IgD-negative memory B cell (primary cell): ENCODE measurements around the gene HRH2. TPM values are rescaled to one million over a fixed set of nuclear protein-coding genes. Genes with fewer than 3 reads are reported as not detected.

Experiments used
- H3K27ac Mint-ChIP-seq, 3 donors: one replicate each; pipeline ENCODE4 v1.8.0; 2020 to 2022; ENCODE audit warnings: mild to moderate bottlenecking in 3 of 3, mixed read lengths in 3 of 3, moderate library complexity in 1 of 3
- H3K27me3 Mint-ChIP-seq: one replicate; pipeline ENCODE4 v1.8.0; 2021; ENCODE audit warnings: mixed read lengths
- H3K36me3 Mint-ChIP-seq: one replicate; pipeline ENCODE4 v1.8.0; 2020; ENCODE audit warnings: mild to moderate bottlenecking, mixed read lengths
- H3K4me1 Mint-ChIP-seq, 3 donors: one replicate each; pipeline ENCODE4 v1.8.0; 2020 to 2022; ENCODE audit warnings: mixed read lengths in 3 of 3, mild to moderate bottlenecking in 1 of 3
- H3K4me3 Mint-ChIP-seq, 4 donors: one replicate each; pipeline ENCODE4 v1.8.0; 2020 to 2022; ENCODE audit warnings: mild to moderate bottlenecking in 4 of 4, mixed read lengths in 4 of 4, moderate library complexity in 3 of 4
- H3K9me3 Mint-ChIP-seq, 3 donors: one replicate each; pipeline ENCODE4 v1.8.0; 2020 to 2021; ENCODE audit warnings: mixed read lengths in 3 of 3, mild to moderate bottlenecking in 1 of 3
- polyA plus RNA-seq: library from polyadenylated mRNA; unstranded; fragments of 300-500 nt; fragmentation: Illumina TruSeq; gene quantifications from one replicate; pipeline ENCODE4 v1.2.3, GENCODE V29; 2021

Gene HRH2
- polyA plus RNA-seq, 1 donor from 2014 or later = 0.49 TPM

DNA sequence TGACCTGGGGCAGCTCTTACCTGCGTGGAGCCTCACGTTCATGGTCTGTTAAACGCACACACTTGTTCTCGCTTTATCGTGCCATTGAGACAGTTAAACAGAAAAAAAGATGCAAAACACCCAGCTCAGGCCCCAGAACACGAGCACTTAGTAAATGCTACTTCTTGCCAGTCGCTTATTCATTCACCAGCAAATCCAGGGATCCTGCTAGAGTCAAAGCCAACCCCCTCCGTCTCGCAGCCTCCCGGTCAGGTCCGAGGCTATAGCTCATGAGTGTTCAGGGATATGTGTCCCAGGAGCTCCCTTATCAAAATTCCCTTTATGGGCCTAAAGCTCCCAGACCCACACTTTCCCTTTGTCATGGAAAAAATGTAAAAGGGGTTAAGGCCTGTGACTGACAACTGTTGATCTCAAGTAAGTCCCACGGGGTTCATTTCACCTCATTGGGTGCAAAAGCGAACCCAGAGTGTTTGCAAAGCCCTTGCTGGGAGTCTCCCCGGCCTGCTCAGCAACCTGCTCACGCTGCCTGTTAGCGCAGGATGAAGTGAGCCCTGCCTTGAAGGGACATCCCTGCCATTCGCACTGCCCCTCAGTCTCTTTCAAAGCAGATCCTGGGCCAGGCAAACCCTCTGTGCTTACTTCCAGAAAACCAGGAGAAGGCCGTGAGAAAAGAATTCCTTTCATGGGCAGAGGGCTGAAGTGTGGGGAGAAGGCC, 40.7 kb downstream of the HRH2 start:
- H3K27ac Mint-ChIP-seq = no peak overlapping the region
- peaks cover 0 to 5% (median 2%) of the 10 kb centered on the region in 3 donors for H3K9me3 Mint-ChIP-seq
- peaks cover 9% of the 10 kb centered on the region for H3K27me3 Mint-ChIP-seq
- no peak overlapping the region for H3K4me3 Mint-ChIP-seq
- peaks cover 0 to 4% (median 3%) of the 10 kb centered on the region in 3 donors for H3K4me1 Mint-ChIP-seq
- no peaks in the 10 kb centered on the region for H3K36me3 Mint-ChIP-seq

DNA sequence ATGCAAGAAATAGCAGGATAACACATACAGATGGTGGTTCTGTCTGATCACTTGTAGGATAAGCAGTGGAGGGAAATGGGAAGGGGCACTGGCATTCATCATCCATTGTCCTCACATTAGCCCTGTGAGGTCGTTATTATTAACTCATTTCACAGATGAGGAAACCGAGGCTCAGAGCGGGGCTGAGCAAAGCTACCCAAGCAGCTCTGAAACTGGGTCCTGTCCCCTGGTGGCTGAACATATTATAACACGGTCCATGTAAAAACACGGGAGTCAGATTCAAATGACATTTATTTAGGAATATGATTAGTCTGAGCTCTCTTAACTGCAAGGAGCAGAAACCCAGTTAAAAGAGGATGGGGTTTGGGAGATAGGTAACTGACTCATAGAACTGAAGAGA, 43.1 kb downstream of the HRH2 start:
- H3K4me1 Mint-ChIP-seq = peaks cover 0 to 4% (median 3%) of the 10 kb centered on the region in 3 donors
- peaks cover 4% of the 10 kb centered on the region for H3K27me3 Mint-ChIP-seq
- H3K36me3 Mint-ChIP-seq = no peaks in the 10 kb centered on the region
- no peak overlapping the region for H3K27ac Mint-ChIP-seq
- peaks cover 0 to 6% (median 4%) of the 10 kb centered on the region in 3 donors for H3K9me3 Mint-ChIP-seq
- H3K4me3 Mint-ChIP-seq = peak overlapping the region in 1 of 4 donors; percentile 39

DNA sequence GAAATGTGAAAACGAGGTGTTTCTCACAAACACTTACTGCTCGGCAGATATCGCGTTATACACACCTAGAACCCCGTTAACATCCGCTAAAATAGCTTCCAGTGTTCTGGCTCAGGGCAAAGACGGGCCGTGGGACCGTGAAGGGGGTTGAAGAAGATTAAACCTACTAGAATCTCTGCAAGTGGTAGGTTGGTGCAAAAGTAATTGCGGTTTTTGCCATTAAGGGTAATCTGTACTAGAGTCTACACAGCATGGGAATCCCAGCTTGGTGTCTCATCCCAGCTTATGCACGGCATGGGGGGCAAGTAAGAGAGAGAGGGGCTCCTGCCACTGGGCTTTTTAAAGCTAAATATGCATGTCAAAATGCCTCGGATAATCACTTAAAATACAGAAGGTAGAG, 43.9 kb downstream of the HRH2 start:
- H3K27ac Mint-ChIP-seq = no peak overlapping the region
- H3K4me1 Mint-ChIP-seq = peaks cover 0 to 2% (median 0%) of the 10 kb centered on the region in 3 donors
- no peaks in the 10 kb centered on the region for H3K36me3 Mint-ChIP-seq
- no peak overlapping the region for H3K4me3 Mint-ChIP-seq
- H3K27me3 Mint-ChIP-seq = peaks cover 4% of the 10 kb centered on the region
- peaks cover 0 to 6% (median 4%) of the 10 kb centered on the region in 3 donors for H3K9me3 Mint-ChIP-seq

DNA sequence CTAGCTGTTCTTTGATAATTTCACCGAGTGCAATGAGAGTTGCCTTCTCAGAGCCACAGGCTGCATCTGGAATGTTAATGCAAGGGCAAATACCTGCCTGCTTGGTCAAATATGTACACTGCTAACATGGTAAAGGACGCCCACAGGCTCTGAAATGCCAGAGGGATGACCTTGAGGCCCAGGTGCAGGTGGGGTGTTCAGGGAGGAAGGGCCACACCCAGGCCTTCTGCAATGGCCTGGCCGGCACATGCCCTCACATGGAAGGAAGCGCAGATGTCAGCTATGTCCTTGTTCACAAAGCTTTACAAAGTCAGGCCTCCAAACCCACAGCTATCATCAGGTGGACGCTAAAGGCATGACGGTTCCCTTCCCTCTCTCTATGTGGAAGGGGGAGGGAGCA, 48.6 kb downstream of the HRH2 start:
- Mint-ChIP-seq H3K4me1 (no peaks in the 10 kb centered on the region), H3K4me3 (no peak overlapping the region), H3K27ac (no peak overlapping the region), H3K9me3 (peaks cover 0 to 6% (median 6%) of the 10 kb centered on the region in 3 donors), H3K27me3 (peaks cover 14% of the 10 kb centered on the region), H3K36me3 (no peaks in the 10 kb centered on the region)

DNA sequence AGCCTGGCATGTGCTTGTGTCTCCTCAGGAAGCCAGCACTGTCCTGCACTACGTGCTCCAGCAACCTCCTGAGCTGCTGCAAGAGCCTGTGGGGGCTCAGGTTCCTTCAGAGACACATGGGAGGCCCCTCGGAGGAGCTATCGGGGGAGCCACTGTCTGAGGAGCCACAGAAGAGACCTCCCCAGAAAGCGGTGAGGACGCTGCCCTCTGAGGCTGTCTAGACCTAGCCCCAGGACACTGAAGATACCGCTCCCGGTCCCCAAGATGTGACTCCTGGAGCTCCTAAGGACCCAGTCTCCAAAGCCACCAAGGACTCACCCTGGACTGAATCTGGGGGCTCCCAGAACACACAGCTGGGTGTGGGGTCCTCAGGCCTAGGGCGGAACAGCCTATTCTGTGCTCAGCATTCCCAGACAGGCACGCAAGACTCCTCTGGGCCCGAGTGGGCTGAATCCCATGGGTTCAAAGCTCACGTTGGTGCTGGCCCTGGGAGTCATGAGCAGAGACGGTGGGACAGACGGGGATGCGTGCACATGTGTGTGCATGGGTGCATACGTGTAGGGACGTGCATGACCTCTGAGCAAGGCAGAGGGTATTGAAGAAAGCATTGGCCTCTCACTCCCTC, 50.0 kb downstream of the HRH2 start:
- H3K4me1 Mint-ChIP-seq = no peaks in the 10 kb centered on the region
- no peaks in the 10 kb centered on the region for H3K36me3 Mint-ChIP-seq
- peaks cover 11% of the 10 kb centered on the region for H3K27me3 Mint-ChIP-seq
- no peak overlapping the region for H3K27ac Mint-ChIP-seq
- H3K4me3 Mint-ChIP-seq = no peak overlapping the region
- peaks cover 0 to 6% (median 6%) of the 10 kb centered on the region in 3 donors for H3K9me3 Mint-ChIP-seq

DNA sequence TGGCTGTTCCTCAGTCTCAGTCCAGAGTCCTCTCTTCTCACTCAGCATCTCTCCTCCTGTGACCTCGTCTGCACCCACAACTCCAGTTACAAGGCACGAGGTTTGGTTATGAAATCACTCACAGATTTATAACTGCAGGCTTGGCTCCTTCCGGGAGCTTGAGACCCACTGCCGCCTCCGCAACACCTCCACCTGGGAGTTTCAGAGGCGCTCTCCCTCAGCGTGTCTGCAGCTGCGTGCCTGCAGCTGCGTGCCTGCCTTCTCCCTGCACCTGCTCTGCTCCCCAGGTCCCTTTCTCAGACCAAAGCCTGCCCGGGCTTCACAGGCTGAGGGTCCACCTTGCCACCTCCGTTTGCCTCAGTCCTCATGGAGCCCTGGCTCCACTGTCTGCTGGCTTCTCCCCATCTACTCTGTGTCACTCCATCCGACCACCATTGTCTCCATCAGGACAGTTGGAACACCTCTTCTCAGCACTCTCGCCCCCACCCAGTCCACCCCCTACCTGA, 51.5 kb downstream of the HRH2 start:
- Mint-ChIP-seq H3K36me3 (no peaks in the 10 kb centered on the region), H3K9me3 (peaks cover 0 to 5% (median 3%) of the 10 kb centered on the region in 3 donors), H3K27ac (peak overlapping the region in 1 of 3 donors; percentile 77), H3K4me3 (no peak overlapping the region), H3K4me1 (no peaks in the 10 kb centered on the region), H3K27me3 (peaks cover 11% of the 10 kb centered on the region)

DNA sequence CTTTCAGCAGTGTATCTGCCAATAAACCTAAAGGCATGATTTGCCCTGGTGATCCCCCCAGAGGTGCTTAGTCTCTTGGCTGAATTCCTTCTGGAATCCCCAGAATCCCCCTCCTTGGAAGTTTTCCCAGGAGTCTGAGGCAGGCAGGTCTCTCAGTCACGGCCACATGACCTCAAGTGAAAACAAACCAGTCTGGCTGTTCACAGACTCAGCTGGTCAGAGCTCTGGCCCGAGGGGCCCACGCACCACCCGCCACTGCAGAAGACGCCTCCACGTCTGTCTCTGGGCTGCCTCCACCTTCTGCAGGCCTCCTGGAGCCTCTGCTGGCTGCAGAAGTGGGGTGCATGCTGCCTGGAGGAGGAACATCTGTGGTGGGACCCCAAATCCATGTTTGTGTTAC, 52.5 kb downstream of the HRH2 start:
- H3K27ac Mint-ChIP-seq = no peak overlapping the region
- no peak overlapping the region for H3K4me3 Mint-ChIP-seq
- H3K27me3 Mint-ChIP-seq = peaks cover 11% of the 10 kb centered on the region
- no peaks in the 10 kb centered on the region for H3K36me3 Mint-ChIP-seq
- H3K9me3 Mint-ChIP-seq = peaks cover 0 to 6% (median 1%) of the 10 kb centered on the region in 3 donors
- H3K4me1 Mint-ChIP-seq = no peaks in the 10 kb centered on the region

DNA sequence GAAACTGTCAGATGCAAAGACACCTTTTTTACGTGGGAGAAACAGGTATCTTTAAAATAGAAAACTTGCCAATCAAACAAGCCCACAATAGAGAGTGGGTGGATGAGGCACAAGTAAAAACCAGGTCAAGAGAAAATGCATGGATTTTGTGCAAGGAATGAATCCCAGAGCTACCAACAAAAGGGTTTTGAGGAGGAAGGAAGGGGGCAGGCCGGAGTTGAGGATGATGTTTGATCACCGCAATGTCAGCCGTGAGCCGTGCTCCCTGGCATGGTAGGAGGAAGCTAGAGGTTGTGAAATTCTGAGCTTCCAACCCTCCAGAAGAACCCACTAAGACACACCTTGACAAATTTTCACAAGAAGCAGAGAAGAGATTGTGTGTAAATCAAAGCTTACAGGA, 53.2 kb downstream of the HRH2 start:
- Mint-ChIP-seq H3K4me3 (no peak overlapping the region), H3K9me3 (peaks cover 0 to 6% (median 2%) of the 10 kb centered on the region in 3 donors)

DNA sequence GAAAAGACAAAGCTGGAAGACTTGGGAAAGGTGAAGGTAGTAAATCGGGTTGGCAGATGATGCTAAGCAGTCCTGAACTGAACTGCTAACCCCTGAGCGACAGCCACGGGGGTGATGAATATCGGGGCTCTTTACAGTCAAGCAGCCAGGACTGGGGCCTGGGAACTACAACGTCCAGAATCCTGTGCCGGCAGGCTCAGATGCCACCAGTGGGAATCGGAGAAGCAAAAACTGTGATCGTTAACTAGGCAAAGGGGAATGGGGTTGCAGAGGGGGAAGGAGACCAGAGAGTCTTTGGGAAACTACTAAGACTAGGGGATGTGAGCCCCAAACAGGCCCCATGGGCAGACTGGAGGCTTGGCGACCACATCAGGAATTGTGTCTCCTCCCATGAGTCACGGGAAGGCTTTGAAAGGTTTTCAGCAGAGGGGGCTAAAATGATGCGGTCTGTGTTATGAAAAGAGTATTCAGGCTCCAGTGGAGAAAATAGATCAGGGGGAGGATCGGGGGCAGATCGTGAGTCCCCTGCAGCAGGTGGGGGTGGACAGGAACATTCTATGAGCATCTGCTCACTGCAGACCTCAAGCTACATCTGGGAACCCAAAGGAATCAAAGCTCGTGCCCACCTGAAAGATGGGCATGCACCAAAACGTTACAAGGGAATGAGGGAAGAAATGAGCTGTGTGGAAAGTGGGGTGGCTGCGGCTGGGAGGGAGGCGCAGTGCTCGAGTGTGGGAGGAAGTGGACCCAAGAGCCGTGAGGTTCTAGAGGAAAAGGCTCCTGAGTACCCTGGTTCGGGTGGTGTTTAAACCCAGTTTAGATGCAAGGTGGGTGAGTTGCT, 53.8 kb downstream of the HRH2 start:
- Mint-ChIP-seq H3K9me3 (peaks cover 3 to 12% (median 7%) of the 10 kb centered on the region in 3 donors), H3K36me3 (no peaks in the 10 kb centered on the region), H3K27me3 (peaks cover 13% of the 10 kb centered on the region), H3K4me1 (no peaks in the 10 kb centered on the region), H3K27ac (no peak overlapping the region), H3K4me3 (no peak overlapping the region)

More for the DNA sequence above, 53.2 kb downstream of the HRH2 start:
- Mint-ChIP-seq H3K36me3 (no peaks in the 10 kb centered on the region), H3K4me1 (no peaks in the 10 kb centered on the region), H3K27ac (no peak overlapping the region), H3K27me3 (peaks cover 13% of the 10 kb centered on the region)

DNA sequence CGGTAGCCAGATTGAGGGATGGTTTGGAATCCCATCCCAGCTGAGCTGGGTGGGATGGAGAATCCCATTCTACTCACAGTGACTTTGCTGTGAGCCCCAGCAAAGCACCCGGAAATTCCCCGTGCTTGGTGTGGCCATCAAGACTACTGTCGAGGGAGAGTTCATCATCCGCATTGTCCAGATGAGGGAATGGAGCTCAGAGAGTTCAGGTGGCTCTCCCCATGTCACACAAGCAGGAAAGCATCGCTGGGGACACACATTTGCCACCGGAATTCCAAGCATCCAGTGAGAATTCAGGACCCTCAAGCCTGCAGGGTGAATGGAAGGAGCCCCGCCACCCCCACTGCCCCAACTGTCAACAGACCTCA, 54.4 kb downstream of the HRH2 start:
- Mint-ChIP-seq H3K36me3 (no peaks in the 10 kb centered on the region), H3K9me3 (peaks cover 4 to 18% (median 13%) of the 10 kb centered on the region in 3 donors), H3K27me3 (peaks cover 13% of the 10 kb centered on the region), H3K27ac (no peak overlapping the region), H3K4me3 (no peak overlapping the region), H3K4me1 (no peaks in the 10 kb centered on the region)

DNA sequence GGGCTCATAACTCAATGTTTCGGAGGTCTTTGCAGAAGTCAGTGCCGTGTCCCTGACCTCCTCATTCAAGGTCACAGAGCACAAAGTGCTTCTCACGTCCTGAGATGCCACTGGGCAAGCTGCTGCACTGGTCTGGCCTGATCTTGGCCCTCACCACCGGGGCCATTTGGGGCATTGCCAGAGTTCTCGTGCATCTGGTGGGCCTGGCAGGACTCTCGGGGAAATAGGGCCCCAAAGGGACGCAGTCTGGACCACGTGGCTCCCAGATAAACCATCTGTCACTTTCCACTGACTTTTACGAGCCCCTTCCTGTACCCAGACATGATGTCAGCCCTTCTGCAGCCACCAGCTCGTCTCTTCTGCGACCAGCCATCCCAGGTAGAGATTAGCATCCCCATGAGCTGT, 54.8 kb downstream of the HRH2 start:
- H3K36me3 Mint-ChIP-seq = no peaks in the 10 kb centered on the region

DNA sequence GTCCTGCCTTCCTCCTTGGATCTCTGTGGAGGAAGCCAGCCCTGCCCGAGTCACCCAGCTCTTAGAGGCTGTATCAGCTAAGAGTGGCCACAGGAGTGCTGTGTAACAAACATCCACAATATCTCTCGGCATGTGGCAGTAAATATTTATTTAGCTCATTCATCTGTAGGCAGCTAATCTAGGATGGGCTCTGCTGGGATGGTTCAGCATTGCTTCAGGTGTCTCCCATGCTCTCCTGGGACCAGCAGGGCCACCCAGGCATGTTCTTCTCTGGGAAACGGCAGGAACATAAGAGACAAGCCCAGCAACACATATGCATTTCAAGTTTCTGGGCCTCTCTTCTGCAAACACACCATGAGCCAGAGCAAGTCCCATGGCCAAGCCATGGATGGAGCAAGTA, 56.1 kb downstream of the HRH2 start:
- H3K4me3 Mint-ChIP-seq = no peak overlapping the region
- no peak overlapping the region for H3K27ac Mint-ChIP-seq
- H3K36me3 Mint-ChIP-seq = no peaks in the 10 kb centered on the region
- no peaks in the 10 kb centered on the region for H3K4me1 Mint-ChIP-seq
- H3K27me3 Mint-ChIP-seq = peaks cover 10% of the 10 kb centered on the region
- peaks cover 4 to 22% (median 13%) of the 10 kb centered on the region in 3 donors for H3K9me3 Mint-ChIP-seq

More for the DNA sequence above, 54.8 kb downstream of the HRH2 start:
- Mint-ChIP-seq H3K27ac (no peak overlapping the region), H3K4me1 (no peaks in the 10 kb centered on the region), H3K4me3 (no peak overlapping the region), H3K27me3 (peaks cover 13% of the 10 kb centered on the region), H3K9me3 (peaks cover 4 to 19% (median 13%) of the 10 kb centered on the region in 3 donors)

DNA sequence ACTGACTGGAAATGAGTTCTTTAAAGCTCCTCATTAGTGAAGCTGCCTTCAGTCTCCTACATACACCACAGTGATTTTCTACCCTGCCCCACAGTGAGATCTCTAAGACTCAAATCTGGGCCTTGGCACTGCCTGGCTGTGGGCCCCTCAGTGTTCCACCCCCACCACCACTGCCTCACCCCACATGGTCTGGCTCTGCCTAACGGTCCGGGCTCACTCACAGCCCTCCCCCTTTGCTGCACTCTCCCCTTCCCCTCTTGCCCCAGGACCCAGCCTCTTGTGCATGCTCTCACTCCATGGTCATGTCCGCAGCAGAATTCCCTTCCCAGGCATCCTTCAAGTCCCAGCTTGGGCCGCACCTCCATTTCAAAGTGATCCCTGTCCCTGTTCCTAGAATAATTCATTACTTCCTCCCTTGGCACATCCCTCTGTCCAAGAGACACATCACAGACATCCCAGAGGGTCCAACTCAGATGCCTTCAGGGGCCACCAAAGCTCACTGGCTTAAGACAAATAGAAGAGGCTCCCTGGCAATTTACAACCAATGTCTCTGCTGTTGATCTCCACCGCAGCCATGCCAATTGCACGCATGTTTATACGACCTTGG, 56.7 kb downstream of the HRH2 start:
- peaks cover 9% of the 10 kb centered on the region for H3K27me3 Mint-ChIP-seq
- no peaks in the 10 kb centered on the region for H3K4me1 Mint-ChIP-seq
- no peak overlapping the region for H3K4me3 Mint-ChIP-seq
- no peak overlapping the region for H3K27ac Mint-ChIP-seq
- no peaks in the 10 kb centered on the region for H3K36me3 Mint-ChIP-seq
- peaks cover 4 to 22% (median 12%) of the 10 kb centered on the region in 3 donors for H3K9me3 Mint-ChIP-seq

DNA sequence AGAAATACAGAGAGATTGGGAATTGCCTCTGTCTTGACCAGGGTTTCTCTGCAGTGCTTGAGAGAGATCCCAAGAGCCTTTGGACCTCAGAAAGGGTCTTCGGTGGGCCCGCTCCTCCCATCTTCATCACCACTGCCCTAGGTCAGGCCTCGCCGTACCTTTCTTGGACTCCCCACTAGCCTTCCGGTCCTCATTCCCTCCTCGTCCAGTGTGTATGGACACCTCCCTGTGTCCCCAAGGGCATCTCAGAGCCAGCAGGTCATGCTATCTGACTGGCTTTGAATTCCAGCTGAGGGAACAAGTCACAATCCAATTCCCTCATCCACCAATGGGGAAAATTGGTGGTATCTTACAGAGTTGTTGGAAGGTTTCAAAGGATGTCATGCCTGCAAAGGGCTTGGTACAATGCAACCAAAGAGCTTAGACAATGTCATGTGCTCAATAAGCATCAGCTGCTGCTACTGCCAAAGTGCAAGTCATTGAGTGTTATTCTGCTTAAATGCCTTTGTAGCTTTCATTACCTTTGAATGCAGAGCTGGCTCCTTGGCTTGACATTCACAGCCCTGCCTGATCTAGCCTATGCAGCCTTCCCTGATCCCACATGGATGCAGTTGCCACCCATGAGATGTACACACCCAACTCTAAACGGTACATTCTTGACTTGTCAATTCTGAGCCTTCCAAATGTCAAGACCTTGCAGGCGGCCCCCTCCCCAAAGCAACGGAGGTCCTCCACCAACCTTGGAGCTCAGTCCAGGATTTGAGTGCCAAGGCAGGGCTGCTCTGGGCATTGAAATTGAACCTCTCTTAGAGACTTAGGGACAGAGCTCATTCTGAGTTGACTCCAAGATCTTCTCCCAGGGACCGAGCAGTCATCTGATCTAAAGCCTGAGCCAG, 58.0 kb downstream of the HRH2 start:
- H3K9me3 Mint-ChIP-seq = peaks cover 4 to 22% (median 12%) of the 10 kb centered on the region in 3 donors
- peaks cover 3% of the 10 kb centered on the region for H3K27me3 Mint-ChIP-seq
- no peak overlapping the region for H3K4me3 Mint-ChIP-seq
- no peaks in the 10 kb centered on the region for H3K36me3 Mint-ChIP-seq
- H3K27ac Mint-ChIP-seq = no peak overlapping the region
- H3K4me1 Mint-ChIP-seq = no peaks in the 10 kb centered on the region
